GM12873 (cell line): ENCODE results near the gene CCNY.

Source experiments
- TF ChIP-seq, protein P1 (sequence below): IDR thresholded peaks from 2 replicates; pipeline ENCODE4 v1.5.1; 2012; ENCODE audit warnings: low read depth, mild to moderate bottlenecking, moderate library complexity, low read length, control low read depth; ENCODE audit not compliant: insufficient read depth; ENCODE audit errors: missing control alignments

The CCNY gene

DNA sequence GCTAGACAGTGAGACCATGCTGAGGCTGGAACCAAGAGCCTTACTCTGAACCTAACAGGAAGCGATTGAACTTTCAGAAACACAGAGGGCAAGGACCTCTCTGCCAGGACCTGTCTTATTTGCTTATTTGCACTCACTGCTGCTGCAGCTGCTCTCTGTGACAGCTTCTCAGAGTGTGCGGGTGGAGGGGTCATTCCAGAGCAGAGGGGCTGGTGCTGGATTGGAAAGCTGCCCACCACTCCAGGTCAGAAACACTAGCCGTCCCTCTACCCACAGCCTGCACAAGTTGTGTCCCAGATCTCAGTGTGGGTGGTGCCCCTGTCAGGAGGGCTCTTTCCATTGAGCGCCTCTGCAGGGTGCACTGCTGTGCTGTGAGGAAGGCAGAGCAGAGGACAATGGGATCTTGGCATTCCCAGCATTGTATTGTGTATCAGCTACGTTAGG is 126.2 kb downstream of the CCNY start:
- TF ChIP-seq, protein P1, sequence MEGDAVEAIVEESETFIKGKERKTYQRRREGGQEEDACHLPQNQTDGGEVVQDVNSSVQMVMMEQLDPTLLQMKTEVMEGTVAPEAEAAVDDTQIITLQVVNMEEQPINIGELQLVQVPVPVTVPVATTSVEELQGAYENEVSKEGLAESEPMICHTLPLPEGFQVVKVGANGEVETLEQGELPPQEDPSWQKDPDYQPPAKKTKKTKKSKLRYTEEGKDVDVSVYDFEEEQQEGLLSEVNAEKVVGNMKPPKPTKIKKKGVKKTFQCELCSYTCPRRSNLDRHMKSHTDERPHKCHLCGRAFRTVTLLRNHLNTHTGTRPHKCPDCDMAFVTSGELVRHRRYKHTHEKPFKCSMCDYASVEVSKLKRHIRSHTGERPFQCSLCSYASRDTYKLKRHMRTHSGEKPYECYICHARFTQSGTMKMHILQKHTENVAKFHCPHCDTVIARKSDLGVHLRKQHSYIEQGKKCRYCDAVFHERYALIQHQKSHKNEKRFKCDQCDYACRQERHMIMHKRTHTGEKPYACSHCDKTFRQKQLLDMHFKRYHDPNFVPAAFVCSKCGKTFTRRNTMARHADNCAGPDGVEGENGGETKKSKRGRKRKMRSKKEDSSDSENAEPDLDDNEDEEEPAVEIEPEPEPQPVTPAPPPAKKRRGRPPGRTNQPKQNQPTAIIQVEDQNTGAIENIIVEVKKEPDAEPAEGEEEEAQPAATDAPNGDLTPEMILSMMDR = no peak

DNA sequence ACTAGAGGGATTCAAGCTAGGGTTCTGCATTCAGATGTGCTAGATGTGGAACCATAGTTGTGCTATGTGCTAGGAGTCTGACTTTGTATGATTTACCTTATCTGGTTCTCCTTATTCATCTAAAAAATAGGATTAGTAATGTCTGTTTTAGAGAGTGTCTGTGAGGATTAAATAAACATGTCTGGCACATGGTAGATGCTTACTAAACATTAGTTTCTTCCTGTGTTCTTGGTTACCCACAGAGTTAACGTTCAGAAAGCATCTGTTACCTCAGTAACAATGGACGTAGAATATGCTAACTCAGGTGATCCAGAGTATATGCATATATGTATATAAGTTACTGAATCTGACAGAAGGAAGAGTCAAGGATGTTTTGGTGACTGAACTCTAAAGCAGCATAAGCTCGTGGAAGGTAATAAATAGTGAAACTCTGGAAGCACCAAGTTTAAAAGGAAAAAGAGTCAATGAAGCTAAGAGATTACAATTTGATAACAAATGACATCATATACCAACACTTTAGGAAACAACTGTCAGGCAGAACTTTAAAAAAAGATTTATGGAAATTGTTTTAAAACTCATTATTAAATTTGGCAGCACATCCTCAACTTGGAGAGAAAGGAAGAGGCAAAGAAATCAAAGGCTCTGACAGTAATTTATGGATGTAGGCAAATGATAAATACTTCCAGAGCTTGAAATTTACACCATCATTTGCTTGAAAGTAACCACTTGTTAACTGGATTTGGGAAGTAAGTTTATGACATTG is 127.0 kb downstream of the CCNY start:
- TF ChIP-seq, protein P1 = no peak

DNA sequence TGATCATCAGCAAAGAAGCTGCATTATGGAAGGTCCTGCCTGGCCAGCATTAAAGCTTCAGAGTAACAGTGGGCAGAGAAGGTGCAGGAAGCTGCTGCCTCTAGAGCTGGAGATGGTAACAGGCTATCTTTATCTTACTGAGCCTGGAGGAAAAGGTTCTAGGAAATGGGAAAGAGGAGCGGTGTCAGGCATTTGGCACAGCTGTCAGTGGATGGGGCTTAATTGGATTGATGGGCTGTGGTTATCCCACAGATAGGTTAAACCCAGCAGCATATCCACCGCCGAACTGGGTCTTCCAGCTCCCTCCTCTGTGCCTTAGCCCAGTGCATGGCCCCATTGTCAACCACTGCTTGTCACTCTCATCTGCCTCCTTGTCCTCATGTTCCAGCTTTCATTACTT is 127.6 kb downstream of the CCNY start:
- TF ChIP-seq, protein P1 = no peak

DNA sequence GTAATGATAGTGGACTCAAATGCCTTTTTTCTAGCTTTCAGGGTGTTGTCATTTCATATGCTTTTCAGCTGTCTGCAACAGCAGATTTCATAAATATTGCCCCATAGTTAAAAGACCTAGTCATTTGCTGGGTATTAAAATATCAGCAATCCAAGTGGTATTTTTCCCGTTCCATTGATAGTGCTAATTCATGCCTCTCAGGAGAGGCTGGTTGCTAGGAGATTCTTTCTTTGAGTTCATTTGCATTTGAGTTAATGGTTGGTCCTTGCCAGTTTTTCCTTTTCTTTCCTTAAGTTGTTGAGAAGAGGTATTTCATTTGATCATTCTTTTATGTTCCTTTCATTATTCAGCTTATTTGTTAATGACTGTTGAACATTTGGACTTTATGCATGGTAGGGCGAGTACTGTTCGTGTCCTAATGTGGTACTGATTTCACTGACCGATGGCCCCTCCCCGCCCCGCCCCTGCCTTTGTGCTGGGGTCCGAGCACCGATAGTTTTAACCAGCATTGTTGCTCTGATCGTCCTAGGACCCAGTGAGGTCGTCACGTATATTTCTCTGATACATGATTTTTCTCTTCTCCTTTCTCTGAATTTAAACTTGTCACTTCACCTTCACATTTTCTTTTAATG is 128.6 kb downstream of the CCNY start:
- TF ChIP-seq, protein P1 = no peak

DNA sequence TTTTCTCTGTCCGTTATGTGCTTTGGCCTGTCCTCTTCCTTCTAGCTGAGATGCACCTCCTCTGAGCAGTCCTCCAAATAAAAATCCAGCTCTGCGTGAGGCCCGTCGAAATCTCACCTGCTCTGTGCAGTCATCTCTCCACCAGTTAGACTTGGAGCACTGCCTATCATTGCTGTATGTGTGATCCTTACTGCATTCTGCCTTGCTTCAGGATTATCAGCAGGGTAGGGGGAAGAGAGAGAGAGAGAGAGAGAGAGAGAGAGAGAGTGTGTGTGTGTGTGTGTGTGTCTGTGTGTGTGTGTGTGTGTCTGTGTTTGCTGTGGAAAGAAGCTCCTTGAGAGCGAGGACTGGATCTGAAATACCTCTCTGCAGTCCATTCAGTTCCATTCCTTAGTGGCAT is 129.4 kb downstream of the CCNY start:
- TF ChIP-seq, protein P1 = no peak

DNA sequence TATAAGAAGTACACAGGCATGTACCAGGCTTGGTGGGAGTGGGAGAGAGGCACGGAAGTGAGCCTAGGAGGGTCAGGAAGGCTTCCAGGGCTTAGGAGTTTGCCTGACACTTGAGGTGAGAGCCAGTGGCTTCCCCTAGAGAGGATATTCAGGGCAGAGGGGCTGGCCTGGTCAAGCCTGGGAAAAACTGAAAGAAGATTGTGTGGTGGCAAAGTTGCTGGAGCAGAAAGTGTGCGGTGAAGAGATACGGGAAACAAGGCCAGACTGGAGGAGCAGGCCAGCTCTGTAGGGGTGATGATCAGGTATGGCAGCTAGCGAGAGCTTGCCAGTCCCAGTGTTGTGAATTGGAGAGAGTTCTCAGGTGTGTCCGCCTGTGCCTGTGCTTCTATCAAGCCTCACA is 129.9 kb downstream of the CCNY start:
- TF ChIP-seq, protein P1 = no peak

DNA sequence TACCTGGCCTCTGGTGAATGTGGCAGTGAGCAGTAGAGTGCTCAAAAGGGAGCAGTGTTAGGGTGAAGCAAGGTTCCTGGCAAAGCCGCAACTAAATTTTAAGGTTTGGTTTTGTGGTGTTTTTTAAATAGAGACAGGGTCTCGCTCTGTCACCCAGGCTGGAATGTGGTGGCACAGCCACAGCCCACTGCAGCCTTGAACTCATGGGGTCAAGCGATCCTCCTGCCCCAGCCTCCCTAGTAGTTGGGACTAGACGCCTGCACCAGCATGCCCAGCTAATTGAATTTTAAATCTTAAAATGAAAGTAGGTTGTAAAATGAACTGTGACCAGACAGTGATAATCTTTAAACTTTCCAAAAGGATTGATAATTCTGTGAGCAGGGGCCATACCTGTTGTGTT is 130.4 kb downstream of the CCNY start:
- TF ChIP-seq, protein P1 = no peak
